NB4 (cell line): ENCODE results near the gene ERGIC1.

Experiments
- CTCF ChIP-seq: IDR thresholded peaks from one replicate; pipeline ENCODE4 v1.5.1; 2012; ENCODE audit warnings: low read depth, low read length
- POLR2A ChIP-seq: IDR thresholded peaks from 2 replicates; pipeline ENCODE4 v1.6.1; 2011; ENCODE audit warnings: mild to moderate bottlenecking; ENCODE audit not compliant: insufficient read length; ENCODE audit errors: extremely low read depth

- TF ChIP-seq CTCF (no peak), POLR2A (no peak)
Measured at GRCh38 chr5:172793577-172794488, 40.2 kb upstream of the ERGIC1 start.
